ENCODE results near the gene LIMS1. TPM values are rescaled to one million over a fixed set of nuclear protein-coding genes. Genes with fewer than 3 reads are reported as not detected.

The LIMS1 gene
- total RNA-seq, 1 donor = 129 TPM

DNA sequence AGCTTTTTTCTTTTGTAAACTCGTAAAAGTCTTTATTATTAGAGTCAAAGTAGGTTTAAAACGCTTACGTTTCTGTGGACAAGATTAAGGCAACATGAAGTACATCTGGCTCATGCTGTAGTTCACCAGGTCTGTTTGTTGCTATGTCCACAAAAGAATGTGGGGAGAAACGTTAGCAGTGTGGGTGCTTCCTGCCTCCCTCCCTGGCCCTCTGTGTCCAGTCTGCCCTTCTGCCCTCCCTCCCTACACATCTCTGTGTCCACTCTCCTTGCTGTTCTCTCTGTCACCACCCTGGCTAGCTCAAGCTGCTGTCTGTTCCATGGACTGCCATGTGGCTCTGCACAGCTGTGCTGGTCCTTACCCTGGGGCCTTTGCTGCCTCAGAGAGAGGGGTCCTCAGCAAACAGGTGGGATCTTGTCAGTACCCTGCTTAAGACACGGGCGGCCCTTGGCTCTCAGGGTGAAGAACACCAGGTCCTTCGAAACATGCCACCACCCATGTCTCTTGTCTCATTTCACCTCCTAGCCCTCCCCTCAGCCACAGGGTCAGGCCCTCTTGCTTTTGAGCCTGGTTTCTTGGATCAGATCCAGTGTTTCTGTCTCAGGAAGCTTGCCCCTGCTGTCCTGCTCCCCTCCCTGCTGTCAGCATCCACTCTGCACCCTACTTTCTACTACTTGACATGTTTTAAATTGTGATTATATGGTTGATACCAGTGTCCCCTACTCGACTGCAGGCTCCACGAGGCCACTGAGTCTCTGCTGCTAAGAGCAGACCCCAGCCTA, 79.2 kb downstream of the LIMS1 start:
- Histone ChIP-seq H3K36me3 (ENCODE audit: insufficient read depth, low read length) (peaks cover 6% of the 10 kb centered on the region), H3K4me1 (ENCODE audit: insufficient read depth, low read length) (peaks cover 6% of the 10 kb centered on the region), H3K9me3 (ENCODE audit: low read depth, low read length) (no peaks in the 10 kb centered on the region), H3K79me2 (ENCODE audit: insufficient read depth, low read length) (peaks cover 88% of the 10 kb centered on the region), H4K20me1 (ENCODE audit: insufficient read depth, low read length) (peaks cover 22% of the 10 kb centered on the region), H3K4me3 (ENCODE audit: insufficient read depth, low read length) (no peak overlapping the region), H3K27ac (ENCODE audit: low read depth, low read length) (peak overlapping the region; percentile 72), H2AFZ (ENCODE audit: low read length) (no peak overlapping the region), H3K27me3 (ENCODE audit: insufficient read depth, low read length) (no peaks in the 10 kb centered on the region), H3K4me2 (ENCODE audit: insufficient read depth, low read length) (no peak overlapping the region)
- DNase-seq (ENCODE audit: insufficient read length, low spot score, missing footprints) = no peak
- no peak for TF ChIP-seq CTCF (IDR thresholded peaks at IDR 0.05; ENCODE audit: extremely low read depth, low read depth, low read length)

DNA sequence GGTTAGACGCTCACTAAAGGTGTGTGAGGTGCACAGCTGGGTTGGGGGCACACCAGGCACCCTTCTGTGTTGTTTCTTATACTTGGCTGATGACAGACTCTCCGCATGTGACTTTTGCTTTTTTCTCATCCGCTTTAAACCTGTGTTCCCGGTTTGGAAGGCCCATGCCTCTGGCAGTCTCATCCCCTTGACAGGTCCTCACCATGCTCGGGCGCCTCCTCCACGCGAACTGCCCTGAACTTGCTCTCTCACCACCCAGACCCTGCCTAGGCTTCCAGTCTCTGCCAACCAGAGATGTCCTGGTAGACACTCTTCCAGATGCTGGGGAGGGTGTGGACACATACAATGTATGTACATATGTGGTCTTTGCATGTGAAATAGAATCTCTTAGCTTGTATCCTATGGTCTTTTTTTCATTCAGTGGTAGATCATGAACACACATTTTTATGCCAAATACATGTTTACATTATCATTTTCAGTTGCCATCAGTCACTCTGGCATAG, 79.8 kb downstream of the LIMS1 start:
- H3K9me3 ChIP-seq (ENCODE audit: low read depth, low read length) = no peaks in the 10 kb centered on the region
- peaks cover 86% of the 10 kb centered on the region for H3K79me2 ChIP-seq (ENCODE audit: insufficient read depth, low read length)
- no peaks in the 10 kb centered on the region for H3K27me3 ChIP-seq (ENCODE audit: insufficient read depth, low read length)
- H3K36me3 ChIP-seq (ENCODE audit: insufficient read depth, low read length) = peaks cover 5% of the 10 kb centered on the region
- no peak overlapping the region for H3K4me3 ChIP-seq (ENCODE audit: insufficient read depth, low read length)
- no peak overlapping the region for H3K27ac ChIP-seq (ENCODE audit: low read depth, low read length)
- no peak overlapping the region for H2AFZ ChIP-seq (ENCODE audit: low read length)
- H4K20me1 ChIP-seq (ENCODE audit: insufficient read depth, low read length) = peaks cover 22% of the 10 kb centered on the region
- DNase-seq (ENCODE audit: insufficient read length, low spot score, missing footprints) = no peak
- H3K4me1 ChIP-seq (ENCODE audit: insufficient read depth, low read length) = peaks cover 6% of the 10 kb centered on the region
- H3K4me2 ChIP-seq (ENCODE audit: insufficient read depth, low read length) = no peak overlapping the region
- TF ChIP-seq CTCF (IDR thresholded peaks at IDR 0.05; ENCODE audit: extremely low read depth, low read depth, low read length) = no peak

DNA sequence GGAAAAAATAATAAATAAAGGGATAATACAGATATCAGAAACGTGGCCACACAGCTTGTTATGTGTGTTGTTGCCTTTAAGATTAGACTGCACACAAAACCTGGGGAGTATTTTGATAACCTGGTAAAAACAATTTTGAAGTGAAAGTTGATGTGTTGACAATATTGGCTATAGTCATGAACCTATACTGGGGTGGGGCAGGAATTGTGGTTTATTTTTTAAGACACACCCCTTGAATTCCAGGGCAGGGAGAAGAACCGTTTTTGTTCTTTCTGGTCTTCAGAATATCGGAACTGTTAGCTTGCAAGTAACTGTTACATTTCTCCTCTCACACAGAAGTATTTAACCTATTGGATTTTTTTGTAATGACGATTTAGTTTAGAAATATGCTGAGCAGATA, 80.4 kb downstream of the LIMS1 start:
- no peak for TF ChIP-seq CTCF (IDR thresholded peaks at IDR 0.05; ENCODE audit: extremely low read depth, low read depth, low read length)
- Histone ChIP-seq H3K27ac (ENCODE audit: low read depth, low read length) (no peak overlapping the region), H3K4me2 (ENCODE audit: insufficient read depth, low read length) (no peak overlapping the region), H3K4me1 (ENCODE audit: insufficient read depth, low read length) (peaks cover 6% of the 10 kb centered on the region), H4K20me1 (ENCODE audit: insufficient read depth, low read length) (peaks cover 22% of the 10 kb centered on the region), H3K9me3 (ENCODE audit: low read depth, low read length) (no peaks in the 10 kb centered on the region), H3K27me3 (ENCODE audit: insufficient read depth, low read length) (no peaks in the 10 kb centered on the region), H3K4me3 (ENCODE audit: insufficient read depth, low read length) (no peak overlapping the region), H3K36me3 (ENCODE audit: insufficient read depth, low read length) (no peaks in the 10 kb centered on the region), H2AFZ (ENCODE audit: low read length) (no peak overlapping the region), H3K79me2 (ENCODE audit: insufficient read depth, low read length) (peaks cover 83% of the 10 kb centered on the region)
- DNase-seq (ENCODE audit: insufficient read length, low spot score, missing footprints) = no peak

- Histone ChIP-seq H3K4me1 (ENCODE audit: insufficient read depth, low read length) (peaks cover 12% of the 10 kb centered on the region), H3K27me3 (ENCODE audit: insufficient read depth, low read length) (no peaks in the 10 kb centered on the region)
Measured at GRCh38 chr2:108615480-108616090, 81.3 kb downstream of the LIMS1 start.

More at GRCh38 chr2:108615480-108616090, 81.3 kb downstream of the LIMS1 start:
- Histone ChIP-seq H3K79me2 (ENCODE audit: insufficient read depth, low read length) (peaks cover 88% of the 10 kb centered on the region), H3K36me3 (ENCODE audit: insufficient read depth, low read length) (no peaks in the 10 kb centered on the region), H4K20me1 (ENCODE audit: insufficient read depth, low read length) (peaks cover 26% of the 10 kb centered on the region), H3K4me3 (ENCODE audit: insufficient read depth, low read length) (no peak overlapping the region), H3K4me2 (ENCODE audit: insufficient read depth, low read length) (no peak overlapping the region), H3K27ac (ENCODE audit: low read depth, low read length) (no peak overlapping the region), H3K9me3 (ENCODE audit: low read depth, low read length) (no peaks in the 10 kb centered on the region), H2AFZ (ENCODE audit: low read length) (no peak overlapping the region)
- TF ChIP-seq CTCF (IDR thresholded peaks at IDR 0.05; ENCODE audit: extremely low read depth, low read depth, low read length) = no peak
- no peak for DNase-seq (ENCODE audit: insufficient read length, low spot score, missing footprints)

All from osteoblast (primary cell).